Activated CD4-positive, alpha-beta memory T cell treated with anti-CD3 and anti-CD28 coated beads, Interleukin-2, amount 10 ng/mL, durations not matched to agents 7 days and 5 days (primary cell): ENCODE measurements around the gene LYRM2. TPM values are rescaled to one million over a fixed set of nuclear protein-coding genes. Genes with fewer than 3 reads are reported as not detected.

Source experiments
- CTCF ChIA-PET: fragments of 350-600 bp; sonication (Branson Sonifier 250); formaldehyde crosslinking; loops from one replicate; lab custom pipeline; 2021; ENCODE audit warnings: antibody characterized with exemption, inconsistent platforms; lab: Charles Lee
- POLR2A ChIA-PET: fragments of 350-600 bp; sonication (Branson Sonifier 250); formaldehyde crosslinking; loops from one replicate; lab custom pipeline; 2021; ENCODE audit warnings: antibody characterized with exemption; lab: Charles Lee
- DNase-seq: peaks from one replicate; pipeline ENCODE4 v3.0.0-alpha.2; 2020
- H3K27ac Mint-ChIP-seq: one replicate; pipeline ENCODE4 v1.8.0; 2021; ENCODE audit warnings: mild to moderate bottlenecking, mixed read lengths
- H3K27me3 Mint-ChIP-seq: one replicate; pipeline ENCODE4 v1.8.0; 2021; ENCODE audit warnings: mixed read lengths
- H3K36me3 Mint-ChIP-seq: one replicate; pipeline ENCODE4 v1.8.0; 2021; ENCODE audit warnings: low read depth, mixed read lengths
- H3K4me1 Mint-ChIP-seq: one replicate; pipeline ENCODE4 v1.8.0; 2021; ENCODE audit warnings: mixed read lengths
- H3K4me3 Mint-ChIP-seq: one replicate; pipeline ENCODE4 v1.8.0; 2021; ENCODE audit warnings: mild to moderate bottlenecking, mixed read lengths
- H3K9me3 Mint-ChIP-seq: one replicate; pipeline ENCODE4 v1.8.0; 2021; ENCODE audit warnings: mixed read lengths
- total RNA-seq, 2 experiments: library from RNA; stranded (reverse); gene quantifications; one replicate each; pipeline ENCODE4 v1.2.3, GENCODE V29; 2021

The LYRM2 gene
- total RNA-seq, 2 experiments from 2014 or later = 31.4 to 34.4 TPM

- Mint-ChIP-seq H3K9me3 (no peaks in the 10 kb centered on the region), H3K4me1 (no peaks in the 10 kb centered on the region), H3K4me3 (no peak overlapping the region), H3K27ac (no peak overlapping the region), H3K27me3 (peaks cover 19% of the 10 kb centered on the region), H3K36me3 (no peaks in the 10 kb centered on the region)
- ChIA-PET POLR2A (no interaction called here), CTCF (no interaction called here)
- no peak for DNase-seq
Observed at GRCh38 chr6:89559487-89559886, 79.1 kb downstream of the LYRM2 start.

GRCh38 chr6:89555806-89556205 is 82.7 kb downstream of the LYRM2 start:
- H3K27me3 Mint-ChIP-seq = peaks cover 15% of the 10 kb centered on the region
- no peak for DNase-seq
- no peaks in the 10 kb centered on the region for H3K4me1 Mint-ChIP-seq
- no peak overlapping the region for H3K27ac Mint-ChIP-seq
- POLR2A ChIA-PET = no interaction called here
- H3K4me3 Mint-ChIP-seq = no peak overlapping the region
- H3K36me3 Mint-ChIP-seq = no peaks in the 10 kb centered on the region
- H3K9me3 Mint-ChIP-seq = no peaks in the 10 kb centered on the region
- CTCF ChIA-PET = no interaction called here

- no peaks in the 10 kb centered on the region for H3K9me3 Mint-ChIP-seq
- H3K4me3 Mint-ChIP-seq = no peak overlapping the region
- no peak for DNase-seq
- H3K4me1 Mint-ChIP-seq = no peaks in the 10 kb centered on the region
- ChIA-PET POLR2A (no interaction called here), CTCF (no interaction called here)
- H3K36me3 Mint-ChIP-seq = no peaks in the 10 kb centered on the region
- no peak overlapping the region for H3K27ac Mint-ChIP-seq
- peaks cover 15% of the 10 kb centered on the region for H3K27me3 Mint-ChIP-seq
Observed at GRCh38 chr6:89555031-89555430, 83.5 kb downstream of the LYRM2 start.

GRCh38 chr6:89554106-89554505 is 84.4 kb downstream of the LYRM2 start:
- peaks cover 15% of the 10 kb centered on the region for H3K27me3 Mint-ChIP-seq
- H3K36me3 Mint-ChIP-seq = no peaks in the 10 kb centered on the region
- H3K4me1 Mint-ChIP-seq = no peaks in the 10 kb centered on the region
- POLR2A ChIA-PET = no interaction called here
- no peaks in the 10 kb centered on the region for H3K9me3 Mint-ChIP-seq
- CTCF ChIA-PET = no interaction called here
- H3K4me3 Mint-ChIP-seq = no peak overlapping the region
- DNase-seq = no peak
- no peak overlapping the region for H3K27ac Mint-ChIP-seq

GRCh38 chr6:89553431-89553830 is 85.1 kb downstream of the LYRM2 start:
- DNase-seq = no peak
- ChIA-PET CTCF (no interaction called here), POLR2A (no interaction called here)
- Mint-ChIP-seq H3K4me3 (no peak overlapping the region), H3K9me3 (no peaks in the 10 kb centered on the region), H3K36me3 (no peaks in the 10 kb centered on the region), H3K4me1 (no peaks in the 10 kb centered on the region), H3K27ac (no peak overlapping the region), H3K27me3 (peaks cover 16% of the 10 kb centered on the region)

- Mint-ChIP-seq H3K4me3 (no peak overlapping the region), H3K4me1 (no peaks in the 10 kb centered on the region), H3K36me3 (no peaks in the 10 kb centered on the region), H3K27ac (no peak overlapping the region), H3K27me3 (peaks cover 5% of the 10 kb centered on the region), H3K9me3 (no peaks in the 10 kb centered on the region)
- DNase-seq = no peak
- ChIA-PET POLR2A (no interaction called here), CTCF (no interaction called here)
Observed at GRCh38 chr6:89547281-89547680, 91.3 kb downstream of the LYRM2 start.

- Mint-ChIP-seq H3K27me3 (peaks cover 9% of the 10 kb centered on the region), H3K4me3 (no peak overlapping the region), H3K4me1 (no peaks in the 10 kb centered on the region), H3K9me3 (no peaks in the 10 kb centered on the region), H3K36me3 (no peaks in the 10 kb centered on the region), H3K27ac (no peak overlapping the region)
- CTCF ChIA-PET = no interaction called here
- DNase-seq = no peak
- POLR2A ChIA-PET = no interaction called here
Observed at GRCh38 chr6:89542866-89543265, 95.7 kb downstream of the LYRM2 start.

- H3K9me3 Mint-ChIP-seq = no peaks in the 10 kb centered on the region
- no peak overlapping the region for H3K4me3 Mint-ChIP-seq
- CTCF ChIA-PET = no interaction called here
- H3K27me3 Mint-ChIP-seq = peaks cover 9% of the 10 kb centered on the region
- DNase-seq = no peak
- H3K36me3 Mint-ChIP-seq = no peaks in the 10 kb centered on the region
- H3K27ac Mint-ChIP-seq = no peak overlapping the region
- H3K4me1 Mint-ChIP-seq = no peaks in the 10 kb centered on the region
- POLR2A ChIA-PET = no interaction called here
Observed at GRCh38 chr6:89542081-89542857, 96.3 kb downstream of the LYRM2 start.

GRCh38 chr6:89539779-89540178 is 98.8 kb downstream of the LYRM2 start:
- Mint-ChIP-seq H3K36me3 (no peaks in the 10 kb centered on the region), H3K4me3 (no peak overlapping the region), H3K27me3 (peaks cover 9% of the 10 kb centered on the region), H3K4me1 (no peaks in the 10 kb centered on the region), H3K9me3 (no peaks in the 10 kb centered on the region), H3K27ac (no peak overlapping the region)
- ChIA-PET CTCF (interaction anchor here (0.7 kb wide), 1 partner anchor 105 kb away, joined by 4 read pairs; no protein-coding TSS in a partner anchor), POLR2A (no interaction called here)
- DNase-seq = no peak

GRCh38 chr6:89536231-89536630 is 102.3 kb downstream of the LYRM2 start:
- Mint-ChIP-seq H3K4me3 (no peak overlapping the region), H3K4me1 (no peaks in the 10 kb centered on the region), H3K27ac (no peak overlapping the region), H3K9me3 (peaks cover 2% of the 10 kb centered on the region), H3K36me3 (no peaks in the 10 kb centered on the region), H3K27me3 (peaks cover 11% of the 10 kb centered on the region)
- CTCF ChIA-PET = no interaction called here
- POLR2A ChIA-PET = no interaction called here
- DNase-seq = no peak

- Mint-ChIP-seq H3K4me3 (no peak overlapping the region), H3K27me3 (peaks cover 3% of the 10 kb centered on the region), H3K4me1 (peaks cover 13% of the 10 kb centered on the region), H3K9me3 (peaks cover 2% of the 10 kb centered on the region), H3K36me3 (no peaks in the 10 kb centered on the region), H3K27ac (no peak overlapping the region)
- ChIA-PET POLR2A (no interaction called here), CTCF (no interaction called here)
- DNase-seq = no peak
Observed at GRCh38 chr6:89530982-89531381, 107.6 kb downstream of the LYRM2 start.

- no peak for DNase-seq
- CTCF ChIA-PET = no interaction called here
- H3K4me1 Mint-ChIP-seq = peaks cover 13% of the 10 kb centered on the region
- H3K27ac Mint-ChIP-seq = no peak overlapping the region
- H3K4me3 Mint-ChIP-seq = no peak overlapping the region
- peaks cover 3% of the 10 kb centered on the region for H3K27me3 Mint-ChIP-seq
- H3K9me3 Mint-ChIP-seq = peaks cover 2% of the 10 kb centered on the region
- H3K36me3 Mint-ChIP-seq = no peaks in the 10 kb centered on the region
- POLR2A ChIA-PET = interaction anchor here (1.4 kb wide), 1 partner anchor 95 kb away, joined by 4 read pairs; no protein-coding TSS in a partner anchor
Observed at GRCh38 chr6:89528866-89529265, 109.7 kb downstream of the LYRM2 start.

GRCh38 chr6:89527634-89528033 is 110.9 kb downstream of the LYRM2 start:
- peak; percentile 27 for DNase-seq
- Mint-ChIP-seq H3K27me3 (no peaks in the 10 kb centered on the region), H3K36me3 (no peaks in the 10 kb centered on the region), H3K4me3 (no peak overlapping the region), H3K9me3 (peaks cover 2% of the 10 kb centered on the region), H3K27ac (peak overlapping the region; percentile 32), H3K4me1 (peaks cover 13% of the 10 kb centered on the region)
- CTCF ChIA-PET = no interaction called here
- POLR2A ChIA-PET = no interaction called here

GRCh38 chr6:89526563-89526869 is 112.0 kb downstream of the LYRM2 start:
- ChIA-PET POLR2A (no interaction called here), CTCF (no interaction called here)
- Mint-ChIP-seq H3K4me3 (no peak overlapping the region), H3K9me3 (no peaks in the 10 kb centered on the region), H3K36me3 (no peaks in the 10 kb centered on the region), H3K4me1 (peaks cover 13% of the 10 kb centered on the region), H3K27ac (no peak overlapping the region), H3K27me3 (no peaks in the 10 kb centered on the region)
- DNase-seq = no peak
